Hematopoietic multipotent progenitor cell treated with erythropoietin and hydrocortisone succinate and interleukin-3 and kit ligand, for 6 days (in vitro differentiated cells): ENCODE results near the gene CCNE1.
"Not testable (repeated sequence)": the region's sequence is repeated elsewhere in the genome, so short reads cannot be mapped to it uniquely, and the experiment has no call there.

Source experiments
- DNase-seq: peaks from one replicate; pipeline ENCODE4 v3.0.0-alpha.2; 2015

The CCNE1 gene

DNA sequence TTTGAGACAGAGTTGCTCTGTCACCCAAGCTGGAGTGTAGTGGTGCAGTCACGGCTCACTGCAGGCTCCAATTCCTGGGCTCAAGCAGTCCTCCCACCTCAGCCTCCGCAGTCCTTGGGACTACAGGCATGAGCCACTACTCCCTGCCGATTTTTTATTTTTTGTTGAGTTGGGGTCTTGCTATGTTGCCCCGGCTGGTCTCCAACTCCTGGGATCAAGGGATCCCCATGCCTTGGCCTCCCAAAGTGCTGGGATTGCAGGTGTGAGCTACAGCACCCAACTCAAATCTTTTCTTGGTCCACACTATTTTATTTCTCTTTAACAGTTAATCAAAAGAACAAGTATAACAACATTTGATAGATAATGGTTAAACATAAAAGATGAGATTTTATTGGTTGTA is 7.5 kb downstream of the CCNE1 start:
- no peak for DNase-seq

DNA sequence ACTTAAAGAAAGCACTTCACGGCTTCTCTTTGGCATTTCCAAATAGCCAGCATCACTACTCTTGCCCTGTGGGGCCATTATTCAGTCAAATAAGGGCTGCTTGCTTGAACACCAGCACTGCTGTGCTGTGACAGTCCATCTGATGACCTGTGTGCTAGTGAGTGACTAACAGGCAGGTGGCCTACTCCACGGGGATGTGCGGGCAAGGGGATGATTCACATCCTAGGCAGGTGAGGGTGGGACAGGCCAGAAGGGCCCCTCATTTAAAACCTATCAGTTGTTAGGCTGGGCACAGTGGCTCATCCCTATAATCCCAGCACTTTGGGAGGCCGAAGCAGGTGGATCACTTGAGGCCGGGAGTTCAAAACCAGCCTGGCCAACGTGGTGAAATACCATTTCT is 8.2 kb downstream of the CCNE1 start:
- no peak for DNase-seq

DNA sequence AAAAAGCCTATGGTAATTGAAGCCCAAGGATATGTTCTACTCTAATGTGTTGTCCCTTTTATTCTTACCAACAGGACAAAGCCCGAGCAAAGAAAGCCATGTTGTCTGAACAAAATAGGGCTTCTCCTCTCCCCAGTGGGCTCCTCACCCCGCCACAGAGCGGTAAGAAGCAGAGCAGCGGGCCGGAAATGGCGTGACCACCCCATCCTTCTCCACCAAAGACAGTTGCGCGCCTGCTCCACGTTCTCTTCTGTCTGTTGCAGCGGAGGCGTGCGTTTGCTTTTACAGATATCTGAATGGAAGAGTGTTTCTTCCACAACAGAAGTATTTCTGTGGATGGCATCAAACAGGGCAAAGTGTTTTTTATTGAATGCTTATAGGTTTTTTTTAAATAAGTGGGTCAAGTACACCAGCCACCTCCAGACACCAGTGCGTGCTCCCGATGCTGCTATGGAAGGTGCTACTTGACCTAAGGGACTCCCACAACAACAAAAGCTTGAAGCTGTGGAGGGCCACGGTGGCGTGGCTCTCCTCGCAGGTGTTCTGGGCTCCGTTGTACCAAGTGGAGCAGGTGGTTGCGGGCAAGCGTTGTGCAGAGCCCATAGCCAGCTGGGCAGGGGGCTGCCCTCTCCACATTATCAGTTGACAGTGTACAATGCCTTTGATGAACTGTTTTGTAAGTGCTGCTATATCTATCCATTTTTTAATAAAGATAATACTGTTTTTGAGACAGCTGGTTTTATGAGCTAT is 12.0 kb downstream of the CCNE1 start:
- no peak for DNase-seq

DNA sequence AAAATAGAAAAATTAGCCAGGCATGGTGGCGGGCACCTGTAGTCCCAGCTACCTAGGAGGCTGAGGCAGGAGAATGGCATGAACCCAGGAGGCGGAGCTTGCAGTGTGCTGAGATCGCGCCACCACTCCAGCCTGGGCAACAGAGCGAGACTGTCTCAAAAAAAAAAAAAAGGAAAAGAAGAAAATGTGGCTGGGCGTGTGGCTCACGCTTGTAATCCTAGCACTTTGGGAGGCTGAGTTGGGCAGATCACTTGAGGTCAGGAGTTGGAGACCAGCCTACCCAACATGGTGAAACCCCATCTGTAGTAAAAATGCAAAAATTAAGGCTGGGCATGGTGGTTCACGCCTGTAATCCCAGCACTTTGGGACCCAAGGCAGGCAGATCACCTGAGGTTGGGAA is 13.5 kb downstream of the CCNE1 start:
- DNase-seq, result not testable (repeated sequence)

DNA sequence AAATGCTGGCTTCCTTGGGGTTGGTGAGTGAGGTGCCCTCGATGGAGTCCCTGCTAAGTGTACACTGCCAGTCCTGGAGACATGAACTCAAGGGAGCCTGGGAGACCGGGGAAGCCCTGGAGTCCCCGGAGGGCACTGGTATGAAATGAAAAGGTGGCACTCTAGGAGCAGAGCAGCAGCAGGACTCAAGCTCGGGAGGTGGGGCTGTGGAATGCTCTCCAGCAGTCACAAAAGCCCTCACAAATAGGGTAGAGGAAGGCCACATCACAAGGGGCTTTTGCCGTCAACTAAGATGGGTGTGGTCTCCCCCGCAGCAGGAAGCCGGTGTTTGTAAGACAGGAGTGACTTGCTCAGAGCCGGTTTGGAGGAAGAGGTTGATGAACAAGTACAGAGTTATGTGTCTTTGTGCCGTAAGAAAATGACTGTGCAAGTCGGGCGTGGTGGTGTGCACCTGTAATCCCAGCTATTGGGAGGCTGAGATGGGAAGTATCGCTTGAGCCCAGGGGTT is 19.3 kb downstream of the CCNE1 start:
- no peak for DNase-seq

DNA sequence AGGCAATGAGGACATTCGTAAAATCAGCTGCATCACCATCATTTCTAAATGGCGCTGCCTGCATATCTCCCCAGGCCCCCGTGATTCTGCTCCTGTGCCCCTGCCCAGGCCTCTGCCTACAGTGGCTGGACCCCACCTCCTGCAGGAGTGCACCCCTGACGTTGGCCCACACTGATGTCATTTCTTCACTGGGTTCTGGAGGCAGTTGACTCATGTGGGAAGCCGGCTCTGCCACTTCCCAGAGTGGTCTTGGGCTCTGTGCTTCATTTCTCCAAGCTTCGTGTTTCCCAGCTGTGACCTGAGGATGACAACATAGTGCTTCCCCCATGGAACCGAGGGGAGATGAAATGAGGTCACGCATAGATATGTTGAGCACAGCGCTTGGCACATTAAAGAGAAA is 19.9 kb downstream of the CCNE1 start:
- DNase-seq, result no peak

DNA sequence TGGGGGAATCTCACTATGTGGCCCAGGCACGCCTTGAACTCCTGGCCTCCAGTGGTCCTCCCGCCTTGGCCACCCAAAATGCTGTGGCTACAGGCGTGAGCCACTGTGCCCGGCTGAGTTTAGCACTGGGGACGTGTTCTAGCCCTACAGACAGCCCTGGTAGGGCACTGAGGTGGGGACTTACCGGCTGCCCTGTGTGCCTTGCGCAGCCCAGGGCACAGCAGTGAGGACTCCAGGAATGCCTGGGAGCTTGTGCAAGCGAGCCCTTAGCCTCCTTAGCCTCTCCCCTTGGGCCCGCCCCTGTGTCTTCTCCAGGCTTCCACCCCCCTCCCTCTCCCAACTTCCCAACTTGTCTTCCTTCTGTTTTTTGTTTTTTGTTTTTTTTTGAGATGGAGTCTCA is 21.0 kb downstream of the CCNE1 start:
- DNase-seq, result no peak

DNA sequence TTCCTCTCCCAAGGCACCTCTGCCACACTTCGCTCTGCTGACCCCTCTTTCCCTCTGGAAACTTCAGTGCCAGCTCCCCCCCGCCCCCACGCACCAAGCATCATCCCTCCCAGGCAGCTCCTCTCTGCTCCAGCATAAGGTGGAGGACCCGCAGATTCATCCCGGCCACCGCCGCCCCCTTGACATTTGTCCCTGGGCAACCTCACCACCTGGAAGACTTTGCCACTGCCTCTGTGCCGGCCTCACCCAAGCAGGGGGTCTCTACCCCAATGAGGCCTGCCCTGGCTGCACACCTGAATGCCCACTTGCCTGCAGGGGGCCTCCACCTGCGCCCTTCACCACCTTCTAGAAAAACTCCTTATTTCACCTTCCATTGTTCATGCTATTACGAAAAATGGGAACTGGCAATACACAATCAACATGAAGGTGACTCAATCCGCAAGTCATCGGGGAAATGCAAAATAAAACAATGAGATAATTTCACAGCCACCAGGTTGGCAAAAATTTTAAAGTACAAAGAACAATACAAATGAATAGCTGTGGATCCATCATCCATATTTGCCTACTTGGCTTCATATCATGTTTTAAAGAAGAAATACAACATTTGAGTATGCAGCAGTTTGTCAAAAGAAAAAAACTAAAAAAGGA is 21.9 kb downstream of the CCNE1 start:
- no peak for DNase-seq

DNA sequence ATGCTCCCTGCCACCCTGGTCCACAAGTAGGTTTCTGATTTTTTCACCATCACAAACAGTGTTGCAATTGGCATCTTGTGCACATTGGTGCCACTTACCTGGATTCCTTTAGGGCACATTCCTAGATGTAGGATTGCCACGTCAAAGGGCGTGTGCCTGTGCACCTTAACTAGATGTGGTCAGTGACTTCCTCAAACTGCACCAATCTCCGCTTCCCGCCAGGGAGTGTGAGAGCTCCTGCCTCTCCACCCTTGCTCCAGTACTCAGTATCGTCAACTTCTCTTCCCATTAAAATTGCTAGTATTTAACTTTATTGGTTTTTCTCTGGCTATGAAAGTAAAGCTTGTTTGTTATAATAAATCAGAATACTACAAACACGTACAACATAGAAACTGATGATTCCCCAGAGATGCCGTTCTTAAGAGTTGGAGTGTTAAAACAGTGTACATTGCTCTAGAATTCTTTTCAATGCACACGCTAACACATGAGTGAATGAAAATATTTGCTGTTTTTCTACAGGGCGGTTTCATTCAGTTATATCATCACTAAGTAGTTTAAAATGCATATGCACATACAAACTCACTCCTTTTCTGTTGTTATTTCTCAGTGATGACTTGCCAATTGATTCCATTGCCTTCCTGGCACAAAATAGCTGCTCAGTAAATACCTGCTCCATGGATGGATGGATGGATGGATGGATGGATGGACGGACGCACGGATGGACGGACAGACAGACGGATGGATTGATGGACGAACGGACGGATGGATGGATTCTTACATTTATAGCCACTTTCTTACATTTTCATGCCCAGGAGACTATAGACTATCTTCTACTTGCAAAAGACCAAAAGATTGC is 23.4 kb downstream of the CCNE1 start:
- no peak for DNase-seq

DNA sequence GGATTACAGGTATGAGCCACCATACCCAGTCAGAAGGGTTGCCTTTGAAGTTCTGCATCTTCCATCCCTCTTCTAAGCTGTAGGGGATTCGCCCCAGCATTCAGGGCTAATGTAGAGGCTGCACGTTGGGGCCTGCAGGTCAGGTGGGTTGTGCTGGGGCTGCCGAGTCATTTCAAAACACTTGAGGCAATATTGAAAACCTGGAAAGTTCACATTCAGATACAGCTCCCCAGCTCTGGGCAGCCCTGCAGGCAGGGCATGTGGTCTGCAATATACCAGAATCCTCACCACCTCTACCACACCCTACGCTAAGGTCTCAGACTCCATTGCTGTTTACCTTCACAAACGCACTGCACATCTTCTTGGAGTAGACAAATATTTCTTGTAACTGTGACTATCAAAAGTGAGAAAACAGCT is 24.6 kb downstream of the CCNE1 start:
- no peak for DNase-seq

DNA sequence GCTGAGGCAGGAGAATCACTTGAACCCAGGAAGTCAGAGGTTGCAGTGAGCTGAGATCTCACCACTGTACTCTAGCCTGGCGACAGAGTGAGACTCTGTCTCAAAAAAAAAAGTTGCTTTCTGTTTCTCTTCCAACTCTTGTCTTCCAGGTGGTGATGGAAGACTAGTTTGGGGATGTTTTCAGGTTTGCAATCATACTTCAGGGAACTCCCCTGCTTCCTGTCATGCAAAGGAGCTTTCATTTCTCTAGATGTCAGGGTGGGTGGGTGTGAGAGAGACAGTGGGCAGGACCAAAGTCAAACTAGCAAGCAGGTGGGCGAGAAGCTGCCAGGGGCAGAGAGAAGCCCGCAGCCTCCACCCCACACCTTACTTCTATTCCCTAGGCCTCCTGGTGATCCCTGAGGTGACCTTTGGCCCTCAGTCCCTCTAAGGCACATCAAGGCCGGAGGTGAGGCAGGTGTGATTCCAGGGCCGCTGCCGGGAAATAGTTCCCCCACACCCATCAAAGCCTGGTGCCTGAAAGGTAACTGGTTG is 25.7 kb downstream of the CCNE1 start:
- no peak for DNase-seq

DNA sequence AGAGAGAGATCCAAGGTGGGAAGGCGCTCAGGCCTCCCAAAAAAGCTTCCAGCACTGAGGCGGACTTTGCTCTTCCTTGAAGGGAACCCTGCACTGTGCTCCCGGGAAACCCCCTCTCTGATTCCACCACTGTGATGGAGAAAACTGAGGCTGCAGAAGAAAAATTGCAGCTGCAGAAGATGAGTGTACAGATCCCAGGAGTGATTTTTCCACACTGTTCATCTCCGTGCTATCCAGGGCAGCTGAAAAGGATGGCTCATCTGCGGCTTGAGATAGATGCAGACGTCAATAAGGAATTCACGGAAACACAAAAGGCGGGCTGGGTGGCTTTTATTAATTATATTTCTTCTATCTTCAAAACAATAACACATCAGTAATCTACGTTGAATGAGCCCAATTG is 26.2 kb downstream of the CCNE1 start:
- DNase-seq, result no peak

DNA sequence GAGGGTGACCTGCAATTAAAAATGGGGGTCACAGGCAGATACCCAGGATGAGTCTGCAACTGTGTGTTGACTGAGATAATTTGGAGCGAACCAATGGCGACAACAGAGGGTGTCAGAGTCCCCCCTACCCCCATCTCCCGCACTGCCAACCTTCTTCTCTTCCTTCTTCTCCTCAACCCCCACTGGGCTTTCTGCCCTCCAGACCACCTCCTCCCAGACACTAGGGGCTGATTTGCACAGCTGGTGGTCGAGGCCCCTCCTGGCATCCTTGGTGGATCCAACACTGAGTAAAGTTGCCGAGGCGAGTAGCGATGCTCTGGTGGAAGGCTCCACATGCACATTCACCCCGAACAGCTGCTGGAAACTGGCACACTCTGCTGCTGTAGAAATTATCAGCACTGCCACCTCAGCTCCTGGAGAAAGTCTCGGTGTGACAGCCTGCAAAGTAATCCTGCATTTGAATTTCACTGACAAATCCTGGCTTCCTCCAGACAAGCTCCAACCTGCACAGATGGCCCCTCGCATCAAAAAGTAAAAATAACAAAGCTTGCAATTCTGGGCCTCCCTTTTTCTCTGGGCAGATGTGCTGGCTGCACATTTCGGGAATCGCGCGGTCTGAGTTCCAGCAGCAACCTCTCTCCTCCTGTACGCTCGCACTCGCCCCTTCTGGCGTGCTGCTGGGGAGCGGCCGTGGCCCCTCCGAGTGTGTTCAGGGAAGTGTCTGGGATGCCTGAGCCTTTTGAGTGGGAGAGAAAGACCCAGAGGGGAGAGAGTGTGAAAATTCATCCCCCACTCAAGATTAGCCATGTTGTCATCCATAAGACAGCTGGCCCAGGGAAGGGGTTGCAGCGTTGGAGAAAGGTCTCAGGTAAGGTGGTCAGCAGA is 28.5 kb downstream of the CCNE1 start:
- no peak for DNase-seq

DNA sequence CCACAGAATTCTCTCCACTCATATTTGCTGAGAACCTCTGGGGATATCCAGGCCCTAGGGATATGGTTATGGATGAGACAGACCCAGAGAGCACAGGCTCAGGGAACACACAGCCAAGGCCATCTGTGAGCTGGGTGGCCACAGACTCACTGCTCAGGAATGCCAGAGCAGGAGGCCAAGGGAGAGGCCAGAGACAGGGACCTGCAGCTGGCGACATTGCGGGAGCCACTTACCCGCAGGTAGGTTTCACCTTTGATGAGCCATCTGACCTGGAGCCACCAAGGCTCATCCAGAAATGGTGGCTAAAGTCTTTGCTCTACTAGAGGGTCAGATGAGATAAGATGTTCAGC is 29.4 kb downstream of the CCNE1 start:
- DNase-seq, result no peak

DNA sequence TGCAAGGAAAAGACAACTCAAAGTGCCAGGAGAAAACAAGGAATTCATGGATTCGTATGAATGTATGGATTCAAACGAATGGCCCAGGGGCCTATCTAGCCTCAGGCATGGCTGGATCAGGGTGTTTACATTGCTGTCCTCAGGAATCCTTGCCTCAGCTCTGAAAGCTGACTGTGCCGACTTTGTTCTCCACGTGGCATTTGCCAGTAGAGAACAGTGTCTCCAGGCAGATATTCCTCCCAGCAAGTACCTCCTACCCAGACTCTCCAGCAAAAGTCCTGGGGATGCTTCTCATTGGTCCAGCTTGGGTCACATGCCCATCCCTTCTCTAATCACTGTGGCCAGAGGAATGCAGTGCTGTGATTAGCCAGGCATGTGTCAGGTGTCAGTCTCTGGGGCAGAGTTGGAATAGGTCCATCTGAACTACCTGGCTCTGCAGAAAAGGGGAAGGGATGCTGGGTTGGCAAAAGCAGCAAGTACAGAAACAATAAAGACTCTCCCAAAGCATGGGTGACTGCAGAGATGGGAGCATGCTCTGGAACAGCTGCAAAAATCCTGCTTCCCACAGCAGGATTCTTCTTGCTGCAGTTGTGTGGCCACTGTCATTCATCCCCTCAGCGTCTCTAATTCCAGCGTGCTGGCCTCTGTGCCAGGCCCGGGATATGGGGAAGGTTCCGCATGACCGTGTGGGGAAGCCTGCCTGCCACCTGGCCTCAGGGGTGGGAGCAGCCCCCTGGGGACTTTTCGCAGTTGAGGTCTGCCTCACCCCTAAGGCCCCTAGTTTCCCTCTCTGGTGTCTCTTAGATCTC is 30.0 kb downstream of the CCNE1 start:
- DNase-seq, result no peak

DNA sequence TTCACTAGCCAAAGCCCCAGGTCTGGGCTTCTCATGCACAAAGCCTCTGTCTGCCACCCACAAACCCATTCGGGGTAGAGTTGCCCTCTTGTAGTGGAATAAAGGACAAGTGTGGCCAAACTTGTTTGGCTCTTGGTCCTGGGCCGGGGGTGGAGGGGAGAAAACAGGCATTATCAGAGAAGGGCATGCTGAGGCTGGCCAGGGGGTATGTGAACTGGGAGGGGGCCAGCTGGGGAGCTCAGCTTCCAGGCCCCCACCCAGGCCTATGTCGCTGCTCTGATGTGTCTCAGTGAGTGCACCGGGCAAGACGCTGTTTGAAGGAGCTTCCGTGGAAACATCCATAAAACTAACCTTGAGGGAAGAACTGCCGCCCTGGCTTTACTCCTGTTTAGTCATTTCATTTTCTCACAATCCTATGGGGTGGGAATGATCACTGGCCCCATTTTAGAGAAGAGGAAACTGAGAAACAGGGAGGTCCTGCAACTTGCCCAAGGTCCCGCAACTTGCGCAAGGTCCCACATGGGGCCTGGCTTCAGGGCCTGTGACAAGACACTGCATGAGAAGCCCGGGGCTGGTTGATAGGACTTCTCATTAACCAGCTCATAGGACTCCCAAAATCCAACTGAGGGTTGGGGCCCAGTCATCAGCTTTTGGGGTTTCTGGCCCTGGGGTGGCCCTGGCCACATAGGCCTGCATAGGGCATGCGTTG is 30.8 kb downstream of the CCNE1 start:
- DNase-seq, result peak; percentile 14

DNA sequence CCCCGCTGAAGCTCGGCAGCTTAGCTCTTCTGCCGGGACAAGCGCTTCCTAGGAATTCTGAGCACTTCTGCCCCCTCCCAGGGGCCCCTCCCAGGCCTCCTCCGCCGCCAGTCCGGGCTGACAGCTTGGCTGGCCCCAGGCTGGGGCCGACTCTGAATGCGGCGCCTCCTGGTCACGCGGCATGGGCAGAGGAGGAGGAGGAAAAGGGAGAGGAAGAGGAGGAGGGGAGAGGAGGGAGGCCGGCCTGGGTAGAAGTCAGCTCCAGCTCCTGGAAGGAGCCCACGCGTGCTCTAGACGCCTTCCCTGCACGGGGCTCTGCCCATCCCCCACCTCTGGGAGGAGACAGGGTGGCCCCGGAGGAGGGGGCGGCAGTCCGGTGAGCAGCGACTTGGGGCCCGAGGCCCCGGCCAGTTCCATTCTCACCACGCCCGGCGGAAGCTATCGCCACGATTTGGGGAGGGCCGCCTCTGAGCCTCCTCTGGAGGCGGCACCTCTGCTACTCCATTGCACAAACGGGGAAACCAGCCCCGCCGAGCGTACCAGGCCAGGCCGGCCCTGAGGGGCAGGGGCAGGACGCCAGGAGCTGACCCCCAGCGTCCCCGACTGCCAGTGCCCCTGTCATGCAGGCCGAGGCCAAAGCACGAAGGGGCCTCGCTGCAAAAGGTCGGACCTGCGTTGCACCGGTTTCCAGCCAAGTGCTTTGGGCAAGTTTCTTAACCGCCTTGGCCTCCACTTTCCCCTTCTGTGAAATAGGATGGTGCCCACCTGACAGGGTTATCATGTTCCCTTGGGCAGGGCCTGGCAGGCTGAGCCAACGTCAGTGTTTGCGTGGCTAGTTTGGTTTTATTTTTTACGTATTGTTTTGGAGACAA is 31.6 kb downstream of the CCNE1 start:
- DNase-seq, result peak; percentile 36

DNA sequence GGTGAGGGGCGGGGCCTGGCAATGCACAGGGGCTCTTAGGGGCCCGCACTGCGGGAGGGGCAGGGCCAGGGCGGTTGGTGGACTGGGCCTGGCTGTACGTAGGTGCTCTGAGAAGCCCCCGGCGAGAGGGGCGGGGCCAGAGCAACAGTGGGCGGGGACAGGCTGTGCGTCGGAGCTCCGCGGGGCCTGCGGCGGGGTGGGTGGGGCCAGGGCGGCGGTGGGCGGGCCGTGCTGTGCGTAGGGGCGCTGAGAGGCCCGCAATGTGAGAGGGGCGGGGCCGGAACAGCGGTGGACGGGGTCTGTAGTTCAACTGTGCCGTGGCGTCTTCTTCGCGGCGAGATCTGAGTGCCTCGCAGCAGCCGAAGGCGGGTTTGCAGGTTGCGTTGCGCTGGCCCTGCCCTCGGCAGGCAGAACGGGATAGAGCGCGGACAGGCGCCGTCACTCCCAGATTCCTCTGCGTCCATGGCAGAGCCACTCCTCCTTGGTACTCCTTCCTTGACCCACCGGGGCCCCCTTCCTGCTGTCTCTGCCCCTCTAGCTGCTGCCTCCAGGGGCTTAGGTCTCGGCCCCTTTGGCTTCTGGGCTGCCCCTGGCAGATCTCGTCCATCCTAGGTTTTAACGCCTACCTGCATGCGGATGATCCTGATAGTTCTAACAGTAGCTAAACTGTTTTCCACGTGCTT is 33.2 kb downstream of the CCNE1 start:
- DNase-seq, result peak; percentile 93

DNA sequence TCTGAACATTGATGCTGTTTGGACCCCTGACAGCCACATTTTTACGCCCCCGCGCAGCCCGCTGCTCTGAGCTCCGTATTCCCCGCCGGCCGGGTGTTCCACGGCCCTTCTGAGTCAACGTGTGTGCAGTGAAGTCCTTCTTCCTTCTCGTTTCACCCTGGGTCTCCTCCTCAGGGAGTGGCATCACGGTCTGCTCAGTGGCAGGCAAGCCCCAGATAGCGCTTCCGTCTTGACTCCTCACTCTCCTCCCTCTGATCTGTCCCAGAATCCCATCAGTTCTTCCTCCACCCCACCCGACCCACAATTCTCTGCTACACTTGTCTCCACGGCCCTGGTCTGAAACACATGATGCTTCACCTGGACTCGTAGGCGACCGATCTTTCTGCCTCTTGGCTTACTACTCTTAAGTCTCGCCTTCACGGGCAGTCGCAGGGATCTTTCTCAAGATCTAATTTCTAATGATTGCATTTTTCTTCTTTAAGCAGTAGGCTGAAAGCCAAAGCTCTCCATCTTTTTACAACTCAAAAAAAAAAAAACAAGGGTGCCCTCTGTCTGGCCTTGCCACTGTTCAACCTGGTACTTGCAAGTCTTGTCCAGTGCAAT is 33.9 kb downstream of the CCNE1 start:
- DNase-seq, result peak; percentile 51
